GM19397 (cell line): ENCODE data around the gene FANK1.

Source experiments
- ATAC-seq: cut with Tn5 transposase; IDR thresholded peaks from one replicate; pipeline ENCODE4 v1.9.1; 2021; ENCODE audit warnings: mild to moderate bottlenecking, moderate library complexity; ENCODE audit not compliant: unreplicated experiment

FANK1 gene

GRCh38 chr10:126058507-126058906 lies 162.1 kb downstream of the FANK1 start:
- ATAC-seq: no peak
